Activated CD8-positive, alpha-beta T cell treated with anti-CD3 and anti-CD28 coated beads for 36 hours (primary cell): ENCODE measurements around the gene EPS8. TPM values are rescaled to one million over a fixed set of nuclear protein-coding genes. Genes with fewer than 3 reads are reported as not detected.

Experiments used
- ATAC-seq: fragments of 200-7000 bp; cut with Tn5 transposase; one replicate; pipeline ENCODE4 v1.10.0; 2021; ENCODE audit warnings: mild to moderate bottlenecking, moderate library complexity
- CTCF ChIA-PET: fragments of 350-600 bp; sonication (Branson Sonifier 250); formaldehyde crosslinking; loops from one replicate; lab custom pipeline; 2021; ENCODE audit warnings: antibody characterized with exemption; lab: Charles Lee
- POLR2A ChIA-PET: fragments of 350-600 bp; sonication (Branson Sonifier 250); formaldehyde crosslinking; loops from one replicate; lab custom pipeline; 2021; ENCODE audit warnings: antibody characterized with exemption; lab: Charles Lee
- DNase-seq: peaks from one replicate; pipeline ENCODE4 v3.0.0-alpha.2; 2020
- H3K27ac Mint-ChIP-seq: one replicate; pipeline ENCODE4 v1.8.0; 2021; ENCODE audit warnings: mild to moderate bottlenecking, mixed read lengths
- H3K27me3 Mint-ChIP-seq: one replicate; pipeline ENCODE4 v1.8.0; 2021; ENCODE audit warnings: mixed read lengths
- H3K36me3 Mint-ChIP-seq: one replicate; pipeline ENCODE4 v1.8.0; 2021; ENCODE audit warnings: low read depth, mixed read lengths
- H3K4me1 Mint-ChIP-seq: one replicate; pipeline ENCODE4 v1.8.0; 2021; ENCODE audit warnings: low read depth, mixed read lengths
- H3K4me3 Mint-ChIP-seq: one replicate; pipeline ENCODE4 v1.8.0; 2021; ENCODE audit warnings: mild to moderate bottlenecking, moderate library complexity, mixed read lengths
- H3K9me3 Mint-ChIP-seq: one replicate; pipeline ENCODE4 v1.8.0; 2021; ENCODE audit warnings: mixed read lengths
- intact Hi-C: fragments of 100-400 bp; cut with micrococcal nuclease; formaldehyde crosslinking; loops from one replicate; pipeline ENCODE4 v1.10.0; 2022
- total RNA-seq, 2 experiments: library from RNA; stranded (reverse); gene quantifications; one replicate each; pipeline ENCODE4 v1.2.3, GENCODE V29; 2021
- TF ChIP-seq, protein P1 (sequence below): fragments of 200-600 bp; IDR thresholded peaks from one replicate; pipeline ENCODE4 v1.8.0; 2022; ENCODE audit warnings: antibody characterized with exemption, mild to moderate bottlenecking

Gene EPS8
- total RNA-seq, 2 experiments from 2014 or later, result 1.8 to 2.3 TPM

DNA sequence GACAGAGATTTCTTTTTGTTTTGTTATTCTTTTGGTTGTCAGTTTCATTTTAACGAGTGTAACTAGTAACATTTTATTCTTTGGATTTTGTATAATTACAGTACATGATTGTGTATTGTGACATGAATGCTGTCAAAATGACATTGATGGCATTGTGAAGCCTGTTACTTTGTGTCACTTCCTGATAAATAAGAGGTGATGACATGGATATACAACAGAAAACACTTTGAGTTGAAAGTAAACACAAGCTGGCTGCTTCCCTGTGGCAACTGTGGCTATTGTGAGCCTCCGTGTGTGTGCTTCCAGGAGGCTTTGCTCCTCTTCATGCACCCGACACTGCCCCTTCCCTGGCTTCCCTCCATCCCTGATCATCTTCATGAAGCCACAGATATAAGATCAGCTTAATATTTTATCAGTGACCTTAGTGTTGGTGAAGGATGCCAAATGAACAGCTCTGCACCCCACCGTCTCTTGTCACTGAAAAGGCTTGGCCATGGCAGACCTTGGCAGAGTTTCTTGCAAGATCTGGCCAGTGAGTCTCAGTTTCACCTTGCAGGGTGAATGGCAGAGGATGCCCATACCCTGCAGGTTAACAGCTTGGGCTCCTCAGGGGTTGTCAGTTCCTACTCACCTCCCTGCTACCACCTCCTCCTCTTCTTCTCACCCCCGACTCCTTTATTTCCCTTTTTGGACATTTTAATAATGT, 191.9 kb downstream of the EPS8 start:
- ATAC-seq, result no peak
- TF ChIP-seq, protein P1, sequence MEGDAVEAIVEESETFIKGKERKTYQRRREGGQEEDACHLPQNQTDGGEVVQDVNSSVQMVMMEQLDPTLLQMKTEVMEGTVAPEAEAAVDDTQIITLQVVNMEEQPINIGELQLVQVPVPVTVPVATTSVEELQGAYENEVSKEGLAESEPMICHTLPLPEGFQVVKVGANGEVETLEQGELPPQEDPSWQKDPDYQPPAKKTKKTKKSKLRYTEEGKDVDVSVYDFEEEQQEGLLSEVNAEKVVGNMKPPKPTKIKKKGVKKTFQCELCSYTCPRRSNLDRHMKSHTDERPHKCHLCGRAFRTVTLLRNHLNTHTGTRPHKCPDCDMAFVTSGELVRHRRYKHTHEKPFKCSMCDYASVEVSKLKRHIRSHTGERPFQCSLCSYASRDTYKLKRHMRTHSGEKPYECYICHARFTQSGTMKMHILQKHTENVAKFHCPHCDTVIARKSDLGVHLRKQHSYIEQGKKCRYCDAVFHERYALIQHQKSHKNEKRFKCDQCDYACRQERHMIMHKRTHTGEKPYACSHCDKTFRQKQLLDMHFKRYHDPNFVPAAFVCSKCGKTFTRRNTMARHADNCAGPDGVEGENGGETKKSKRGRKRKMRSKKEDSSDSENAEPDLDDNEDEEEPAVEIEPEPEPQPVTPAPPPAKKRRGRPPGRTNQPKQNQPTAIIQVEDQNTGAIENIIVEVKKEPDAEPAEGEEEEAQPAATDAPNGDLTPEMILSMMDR, result no peak
- no peaks in the 10 kb centered on the region for H3K27me3 Mint-ChIP-seq
- no peaks in the 10 kb centered on the region for H3K4me1 Mint-ChIP-seq
- H3K4me3 Mint-ChIP-seq, result no peak overlapping the region
- ChIA-PET CTCF (interaction anchor here (0.8 to 1.4 kb wide), 4 partner anchors 12 to 261 kb away, joined by 3 to 5 read pairs (median 4); no protein-coding TSS in a partner anchor), POLR2A (interaction anchor here (0.6 kb wide), 1 partner anchor 554 kb away, joined by 4 read pairs; no protein-coding TSS in a partner anchor)
- H3K9me3 Mint-ChIP-seq, result no peaks in the 10 kb centered on the region
- no peaks in the 10 kb centered on the region for H3K36me3 Mint-ChIP-seq
- no peak overlapping the region for H3K27ac Mint-ChIP-seq
- DNase-seq, result no peak
- intact Hi-C loops, result no loop called here

DNA sequence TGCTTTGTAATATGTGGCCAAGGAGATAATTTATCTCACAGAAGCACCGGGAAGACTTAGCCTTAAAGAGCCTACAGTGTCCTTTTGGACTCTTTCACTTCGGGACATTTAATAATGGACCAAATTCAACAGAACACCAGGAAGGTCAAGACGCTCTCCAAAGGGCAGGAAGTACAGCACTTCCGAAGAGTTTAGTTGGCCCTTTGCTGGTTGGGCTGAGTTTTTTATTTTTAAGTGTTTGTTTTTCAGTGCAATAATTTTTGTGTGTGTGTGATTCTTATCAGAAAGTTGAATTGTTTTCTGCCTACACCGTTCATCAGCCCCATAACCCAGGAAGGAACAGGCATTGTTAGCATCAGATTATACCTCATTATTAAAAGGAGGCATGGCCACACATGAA, 193.0 kb downstream of the EPS8 start:
- TF ChIP-seq, protein P1, result no peak
- H3K4me1 Mint-ChIP-seq, result no peaks in the 10 kb centered on the region
- no peak for ATAC-seq
- intact Hi-C loops, result no loop called here
- no peaks in the 10 kb centered on the region for H3K9me3 Mint-ChIP-seq
- no peak for DNase-seq
- CTCF ChIA-PET, result interaction anchor here (1.0 kb wide), 2 partner anchors 61 to 63 kb away, joined by 3 read pairs; no protein-coding TSS in a partner anchor
- H3K27ac Mint-ChIP-seq, result no peak overlapping the region
- no peaks in the 10 kb centered on the region for H3K36me3 Mint-ChIP-seq
- POLR2A ChIA-PET, result no interaction called here
- H3K27me3 Mint-ChIP-seq, result no peaks in the 10 kb centered on the region
- no peak overlapping the region for H3K4me3 Mint-ChIP-seq

DNA sequence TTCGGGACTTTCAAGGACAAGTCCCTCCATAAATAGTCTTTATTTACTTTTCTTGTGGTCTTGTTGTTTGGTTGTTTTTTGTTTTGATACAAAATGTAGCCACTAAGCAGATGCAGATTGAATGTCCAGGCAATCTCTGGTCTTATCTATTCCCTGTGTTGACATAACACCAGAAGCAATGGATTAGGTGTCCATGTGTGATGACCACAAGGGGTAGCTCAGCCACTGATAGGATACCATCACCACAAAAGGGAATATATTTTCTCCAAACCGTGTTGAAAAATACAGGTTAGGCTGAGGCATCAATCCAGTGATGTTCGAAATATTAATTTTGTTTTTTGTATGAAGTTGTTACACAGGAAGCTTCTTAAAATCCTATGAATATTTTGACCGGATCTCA, 196.3 kb downstream of the EPS8 start:
- no peaks in the 10 kb centered on the region for H3K27me3 Mint-ChIP-seq
- intact Hi-C loops, result loop anchor here (5.0 kb wide), 1 partner anchor 194 kb away; the partner anchor contains the start of gene EPS8
- H3K36me3 Mint-ChIP-seq, result no peaks in the 10 kb centered on the region
- no peak overlapping the region for H3K4me3 Mint-ChIP-seq
- ATAC-seq (no peak), DNase-seq (no peak)
- no peaks in the 10 kb centered on the region for H3K9me3 Mint-ChIP-seq
- ChIA-PET POLR2A (no interaction called here), CTCF (interaction anchor here (1.4 to 14.2 kb wide), 3 partner anchors 62 to 263 kb away, joined by 3 to 510 read pairs (median 93); no protein-coding TSS in a partner anchor)
- no peak overlapping the region for H3K27ac Mint-ChIP-seq
- peaks cover 10% of the 10 kb centered on the region for H3K4me1 Mint-ChIP-seq
- TF ChIP-seq, protein P1, result no peak

DNA sequence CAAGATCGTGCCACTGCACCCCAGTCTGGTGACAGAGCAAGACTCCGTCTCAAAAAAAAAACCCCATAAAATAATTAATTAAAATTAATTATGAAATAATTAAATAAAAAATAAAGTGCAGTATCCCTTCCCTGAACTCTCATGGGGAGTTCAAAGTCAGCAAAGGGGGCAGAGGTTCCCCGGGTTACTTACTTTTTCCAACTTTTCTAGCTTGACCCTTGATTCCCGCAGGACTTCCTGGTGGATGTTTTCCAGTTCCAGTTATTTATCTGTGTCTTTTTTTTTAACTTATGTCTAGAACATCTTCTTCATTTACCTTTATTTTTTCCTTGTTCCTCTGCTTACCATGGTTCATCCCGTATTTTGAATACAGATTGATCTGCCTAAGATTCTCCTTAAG, 197.4 kb downstream of the EPS8 start:
- H3K27me3 Mint-ChIP-seq, result no peaks in the 10 kb centered on the region
- peaks cover 10% of the 10 kb centered on the region for H3K4me1 Mint-ChIP-seq
- no peaks in the 10 kb centered on the region for H3K9me3 Mint-ChIP-seq
- ATAC-seq (no peak), DNase-seq (no peak)
- TF ChIP-seq, protein P1, result no peak
- H3K4me3 Mint-ChIP-seq, result no peak overlapping the region
- intact Hi-C loops, result loop anchor here (5.0 kb wide), 1 partner anchor 195 kb away; the partner anchor contains the start of gene EPS8
- CTCF ChIA-PET, result interaction anchor here (0.9 to 14.2 kb wide), 10 partner anchors 61 to 316 kb away, joined by 3 to 510 read pairs (median 8); partner anchors contain the start of gene EPS8
- POLR2A ChIA-PET, result no interaction called here
- H3K27ac Mint-ChIP-seq, result no peak overlapping the region
- no peaks in the 10 kb centered on the region for H3K36me3 Mint-ChIP-seq
